ENCODE measurements around the gene TFF2.

The TFF2 gene

GRCh38 chr21:42352441-42353095 is 1.8 kb upstream of the TFF2 start:
- DNase-seq (ENCODE audit: low read depth) = no peak
- no peak for TF ChIP-seq CTCF (conservative IDR thresholded peaks at IDR 0.05; ENCODE audit: low read depth, low read length)
- no peak overlapping the region for H3K4me3 ChIP-seq (ENCODE audit: low read depth, low read length)

DNA sequence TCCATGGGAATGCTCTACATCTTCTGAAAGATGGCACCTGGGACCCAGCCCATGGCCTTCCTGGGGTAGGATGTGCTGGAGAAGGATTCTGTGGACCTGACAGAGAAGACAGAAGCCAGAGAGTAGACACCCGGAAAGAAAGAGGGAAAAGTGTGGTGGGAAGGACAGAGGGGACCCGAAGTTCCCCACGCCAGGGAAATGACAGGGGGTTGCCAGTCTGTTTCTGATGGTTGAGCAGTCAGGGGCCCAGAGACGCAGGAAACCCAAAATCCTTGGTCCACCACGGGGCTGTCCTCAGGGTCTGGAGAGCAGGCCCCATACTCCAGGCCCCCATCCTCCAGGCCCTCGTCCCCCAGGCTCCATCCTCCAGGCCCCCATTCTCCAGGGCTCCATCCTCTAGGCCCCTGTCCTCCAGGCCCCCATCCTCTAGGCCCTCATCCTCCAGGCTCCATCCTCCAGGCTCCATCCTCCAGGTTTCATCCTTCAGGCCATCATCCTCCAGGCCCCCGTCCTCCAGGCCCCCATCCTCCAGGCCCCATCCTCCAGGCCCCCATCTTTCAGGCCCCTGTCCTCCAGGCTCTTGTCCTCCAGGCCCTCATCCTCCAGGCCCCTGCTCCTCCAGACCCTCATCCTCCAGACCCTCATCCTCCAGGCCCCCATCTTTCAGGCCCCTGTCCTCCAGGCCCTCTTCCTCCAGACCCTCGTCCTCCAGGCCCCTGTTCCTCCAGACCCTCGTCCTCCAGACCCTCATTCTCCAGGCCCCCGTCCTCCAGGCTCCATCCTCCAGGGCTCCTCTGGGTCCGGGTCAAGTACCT is 1.0 kb upstream of the TFF2 start:
- no peak for DNase-seq (ENCODE audit: low read depth)
- TF ChIP-seq CTCF (conservative IDR thresholded peaks at IDR 0.05; ENCODE audit: low read depth, low read length) = no peak
- no peak overlapping the region for H3K4me3 ChIP-seq (ENCODE audit: low read depth, low read length)

DNA sequence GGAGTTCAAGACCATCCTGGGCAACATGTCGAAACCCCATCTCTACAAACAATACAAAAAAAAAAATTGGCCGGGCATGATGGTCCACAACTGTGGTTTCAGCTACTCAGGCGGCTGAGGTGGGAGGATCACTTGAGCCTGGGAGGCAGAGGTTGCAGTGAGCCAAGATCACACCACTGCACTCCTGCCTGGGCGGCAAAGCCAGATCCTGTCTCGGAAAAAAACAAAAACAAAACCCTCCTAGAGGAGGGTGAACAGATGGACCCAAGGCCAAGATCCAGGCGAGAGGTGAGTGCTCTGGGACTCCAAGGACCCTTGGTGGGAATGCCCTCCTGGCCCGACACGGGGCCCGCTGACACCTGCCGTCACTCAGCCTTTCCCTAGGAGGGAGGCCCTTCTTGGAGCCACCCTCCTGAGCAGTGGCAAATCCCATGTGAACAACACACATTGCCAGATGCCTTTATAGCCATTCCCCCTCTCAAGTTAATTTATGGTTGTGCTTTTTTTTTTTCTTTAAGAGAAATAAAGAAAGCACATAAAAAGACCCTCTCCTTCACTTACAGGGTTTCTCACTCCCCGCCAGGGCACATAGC is 380 bp downstream of the TFF2 start:
- no peak for DNase-seq (ENCODE audit: low read depth)
- TF ChIP-seq CTCF (conservative IDR thresholded peaks at IDR 0.05; ENCODE audit: low read depth, low read length) = no peak
- no peak overlapping the region for H3K4me3 ChIP-seq (ENCODE audit: low read depth, low read length)

DNA sequence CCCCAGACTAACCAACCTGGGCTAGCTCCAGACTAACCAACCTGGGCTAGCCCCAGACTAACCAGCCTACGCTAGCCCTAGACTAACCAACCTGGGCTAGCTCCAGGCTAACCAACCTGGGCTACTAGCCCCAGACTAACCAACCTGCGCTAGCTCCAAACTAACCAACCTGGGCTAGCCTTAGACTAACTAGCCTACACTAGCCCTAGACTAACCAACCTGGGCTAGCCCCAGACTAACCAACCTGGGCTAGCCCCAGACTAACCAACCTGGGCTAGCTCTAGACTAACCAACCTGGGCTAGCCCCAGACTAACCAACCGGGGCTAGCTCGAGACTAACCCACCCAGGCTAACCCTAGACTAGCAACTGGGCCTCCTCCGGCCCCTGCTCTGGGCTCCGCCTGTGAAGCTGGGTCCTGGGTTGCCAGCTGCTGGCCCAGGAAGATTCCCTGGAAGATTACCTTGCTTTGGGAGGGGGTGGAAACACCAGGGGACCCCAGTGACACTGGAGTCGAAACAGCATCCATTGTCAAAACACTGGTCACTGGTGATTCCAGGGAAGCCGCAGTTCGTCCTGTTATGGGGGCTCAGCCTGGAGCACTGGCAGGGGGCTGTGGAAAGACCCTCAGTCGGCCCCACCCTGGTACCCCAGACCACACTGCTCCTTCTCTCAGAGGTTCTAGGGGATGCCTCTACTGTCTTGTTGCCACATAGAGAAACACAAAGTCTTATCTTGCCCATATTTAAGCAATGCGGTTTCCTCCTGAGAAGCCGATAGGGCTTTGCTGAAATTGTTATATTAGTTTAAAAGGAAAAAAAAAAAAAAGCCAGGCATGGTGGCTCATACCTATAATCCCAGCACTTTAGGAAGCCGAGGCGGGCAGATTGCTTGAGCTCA is 1.1 kb downstream of the TFF2 start:
- H3K4me3 ChIP-seq (ENCODE audit: low read depth, low read length) = no peak overlapping the region

DNA sequence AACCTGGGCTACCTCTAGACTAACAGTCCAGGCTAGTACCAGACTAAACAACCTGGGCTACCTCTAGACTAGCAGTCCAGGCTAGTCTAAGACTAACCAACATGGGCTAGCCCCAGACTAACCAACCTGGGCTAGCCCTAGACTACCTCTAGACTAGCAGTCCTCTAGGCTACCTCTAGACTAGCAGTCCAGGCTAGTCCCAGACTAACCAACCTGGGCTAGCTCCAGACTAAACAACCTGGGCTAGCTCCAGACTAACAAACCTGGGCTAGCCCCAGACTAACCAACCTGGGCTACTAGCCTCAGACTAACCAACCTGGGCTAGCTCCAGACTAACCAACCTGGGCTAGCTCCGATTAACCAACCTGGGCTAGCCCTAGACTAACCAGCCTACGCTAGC is 2.0 kb downstream of the TFF2 start:
- H3K4me3 ChIP-seq (ENCODE audit: low read depth, low read length) = no peak overlapping the region
- DNase-seq (ENCODE audit: low read depth) = no peak
- no peak for TF ChIP-seq CTCF (conservative IDR thresholded peaks at IDR 0.05; ENCODE audit: low read depth, low read length)

More for the DNA sequence above, 1.1 kb downstream of the TFF2 start:
- DNase-seq (ENCODE audit: low read depth) = no peak
- no peak for TF ChIP-seq CTCF (conservative IDR thresholded peaks at IDR 0.05; ENCODE audit: low read depth, low read length)

GRCh38 chr21:42347601-42348327 is 3.0 kb downstream of the TFF2 start:
- H3K4me3 ChIP-seq (ENCODE audit: low read depth, low read length) = no peak overlapping the region
- no peak for TF ChIP-seq CTCF (conservative IDR thresholded peaks at IDR 0.05; ENCODE audit: low read depth, low read length)
- DNase-seq (ENCODE audit: low read depth) = no peak

Data from choroid plexus epithelial cell (primary cell).